Measurements from ENCODE around the gene INPPL1.

The INPPL1 gene

GRCh38 chr11:72280726-72281315 lies 56.3 kb downstream of the INPPL1 start:
- FAIRE-seq (no peak), DNase-seq (ENCODE audit: insufficient read length) (no peak)
- TF ChIP-seq POLR2AphosphoS5 (IDR thresholded peaks at IDR 0.05; ENCODE audit: low read depth, low read length), result no peak
- TF ChIP-seq POLR2A (IDR thresholded peaks at IDR 0.05; ENCODE audit: low read depth, low read length), result no peak
- TF ChIP-seq TAF1 (IDR thresholded peaks at IDR 0.05; ENCODE audit: borderline replicate concordance, low read depth, low read length), result no peak

- FAIRE-seq (no peak), DNase-seq (ENCODE audit: insufficient read length) (no peak)
- TF ChIP-seq POLR2A (IDR thresholded peaks at IDR 0.05; ENCODE audit: low read depth, low read length) (no peak), TAF1 (IDR thresholded peaks at IDR 0.05; ENCODE audit: borderline replicate concordance, low read depth, low read length) (no peak), POLR2AphosphoS5 (IDR thresholded peaks at IDR 0.05; ENCODE audit: low read depth, low read length) (no peak)
Observed at GRCh38 chr11:72283947-72284346, 59.4 kb downstream of the INPPL1 start.

- no peak for FAIRE-seq
- no peak for TF ChIP-seq POLR2A (IDR thresholded peaks at IDR 0.05; ENCODE audit: low read depth, low read length)
- TF ChIP-seq TAF1 (IDR thresholded peaks at IDR 0.05; ENCODE audit: borderline replicate concordance, low read depth, low read length), result no peak
- no peak for TF ChIP-seq POLR2AphosphoS5 (IDR thresholded peaks at IDR 0.05; ENCODE audit: low read depth, low read length)
- no peak for DNase-seq (ENCODE audit: insufficient read length)
Observed at GRCh38 chr11:72287293-72287692, 62.7 kb downstream of the INPPL1 start.
